Measurements from ENCODE around the gene SPINK8.

DNA sequence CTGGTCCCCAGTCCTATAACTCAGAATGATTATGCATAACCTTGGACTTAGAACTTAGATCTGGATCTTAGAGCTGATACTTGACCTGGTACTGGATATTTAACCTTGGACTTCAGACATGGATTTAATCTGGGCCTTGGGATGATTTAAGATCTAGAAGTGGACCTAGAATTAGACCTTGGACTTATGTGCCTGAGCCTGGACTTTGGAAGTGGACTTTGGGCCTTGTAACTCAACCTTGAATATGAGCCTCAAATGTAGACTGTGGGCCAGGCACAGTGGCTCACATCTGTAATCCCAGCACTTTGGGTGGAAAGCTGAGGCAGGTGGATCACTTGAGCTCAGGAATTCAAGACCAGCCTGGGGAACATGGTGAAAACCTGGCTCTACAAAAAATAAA, 46.4 kb downstream of the SPINK8 start:
- TF ChIP-seq, protein P1, sequence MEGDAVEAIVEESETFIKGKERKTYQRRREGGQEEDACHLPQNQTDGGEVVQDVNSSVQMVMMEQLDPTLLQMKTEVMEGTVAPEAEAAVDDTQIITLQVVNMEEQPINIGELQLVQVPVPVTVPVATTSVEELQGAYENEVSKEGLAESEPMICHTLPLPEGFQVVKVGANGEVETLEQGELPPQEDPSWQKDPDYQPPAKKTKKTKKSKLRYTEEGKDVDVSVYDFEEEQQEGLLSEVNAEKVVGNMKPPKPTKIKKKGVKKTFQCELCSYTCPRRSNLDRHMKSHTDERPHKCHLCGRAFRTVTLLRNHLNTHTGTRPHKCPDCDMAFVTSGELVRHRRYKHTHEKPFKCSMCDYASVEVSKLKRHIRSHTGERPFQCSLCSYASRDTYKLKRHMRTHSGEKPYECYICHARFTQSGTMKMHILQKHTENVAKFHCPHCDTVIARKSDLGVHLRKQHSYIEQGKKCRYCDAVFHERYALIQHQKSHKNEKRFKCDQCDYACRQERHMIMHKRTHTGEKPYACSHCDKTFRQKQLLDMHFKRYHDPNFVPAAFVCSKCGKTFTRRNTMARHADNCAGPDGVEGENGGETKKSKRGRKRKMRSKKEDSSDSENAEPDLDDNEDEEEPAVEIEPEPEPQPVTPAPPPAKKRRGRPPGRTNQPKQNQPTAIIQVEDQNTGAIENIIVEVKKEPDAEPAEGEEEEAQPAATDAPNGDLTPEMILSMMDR (IDR thresholded peaks at IDR 0.05) = no peak
- TF ChIP-seq POLR2A (IDR thresholded peaks at IDR 0.05) = no peak

Measured in transverse colon (tissue), 3 donors.